Measurements from ENCODE around the gene TOB1.
"Not testable (repeated sequence)": the region's sequence is repeated elsewhere in the genome, so short reads cannot be mapped to it uniquely, and the experiment has no call there.

The TOB1 gene

GRCh38 chr17:50863221-50863843 lies 2.8 kb downstream of the TOB1 start:
- peak; percentile 63 for DNase-seq (ENCODE audit: low read depth)
- no peak overlapping the region for H3K4me3 ChIP-seq (ENCODE audit: low read depth, low read length)
- TF ChIP-seq, protein P1, sequence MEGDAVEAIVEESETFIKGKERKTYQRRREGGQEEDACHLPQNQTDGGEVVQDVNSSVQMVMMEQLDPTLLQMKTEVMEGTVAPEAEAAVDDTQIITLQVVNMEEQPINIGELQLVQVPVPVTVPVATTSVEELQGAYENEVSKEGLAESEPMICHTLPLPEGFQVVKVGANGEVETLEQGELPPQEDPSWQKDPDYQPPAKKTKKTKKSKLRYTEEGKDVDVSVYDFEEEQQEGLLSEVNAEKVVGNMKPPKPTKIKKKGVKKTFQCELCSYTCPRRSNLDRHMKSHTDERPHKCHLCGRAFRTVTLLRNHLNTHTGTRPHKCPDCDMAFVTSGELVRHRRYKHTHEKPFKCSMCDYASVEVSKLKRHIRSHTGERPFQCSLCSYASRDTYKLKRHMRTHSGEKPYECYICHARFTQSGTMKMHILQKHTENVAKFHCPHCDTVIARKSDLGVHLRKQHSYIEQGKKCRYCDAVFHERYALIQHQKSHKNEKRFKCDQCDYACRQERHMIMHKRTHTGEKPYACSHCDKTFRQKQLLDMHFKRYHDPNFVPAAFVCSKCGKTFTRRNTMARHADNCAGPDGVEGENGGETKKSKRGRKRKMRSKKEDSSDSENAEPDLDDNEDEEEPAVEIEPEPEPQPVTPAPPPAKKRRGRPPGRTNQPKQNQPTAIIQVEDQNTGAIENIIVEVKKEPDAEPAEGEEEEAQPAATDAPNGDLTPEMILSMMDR (IDR thresholded peaks at IDR 0.05; ENCODE audit: insufficient read depth, low read depth, low read length, missing control alignments), result peak; percentile 57

GRCh38 chr17:50861822-50862528 lies 4.2 kb downstream of the TOB1 start:
- H3K4me3 ChIP-seq (ENCODE audit: low read depth, low read length), result no peak overlapping the region
- TF ChIP-seq, protein P1 (IDR thresholded peaks at IDR 0.05; ENCODE audit: insufficient read depth, low read depth, low read length, missing control alignments), result no peak
- DNase-seq (ENCODE audit: low read depth), result no peak

- no peak for DNase-seq (ENCODE audit: low read depth)
- TF ChIP-seq, protein P1 (IDR thresholded peaks at IDR 0.05; ENCODE audit: insufficient read depth, low read depth, low read length, missing control alignments), result no peak
- H3K4me3 ChIP-seq (ENCODE audit: low read depth, low read length), result no peak overlapping the region
Observed at GRCh38 chr17:50861334-50861676, 4.8 kb downstream of the TOB1 start.

- not testable (repeated sequence) for DNase-seq (ENCODE audit: low read depth); H3K4me3 ChIP-seq (ENCODE audit: low read depth, low read length)
Observed at GRCh38 chr17:50859727-50860126, 6.4 kb downstream of the TOB1 start.

- TF ChIP-seq, protein P1 (IDR thresholded peaks at IDR 0.05; ENCODE audit: insufficient read depth, low read depth, low read length, missing control alignments), result no peak
- DNase-seq (ENCODE audit: low read depth), result no peak
- no peak overlapping the region for H3K4me3 ChIP-seq (ENCODE audit: low read depth, low read length)
Observed at GRCh38 chr17:50858486-50859225, 7.5 kb downstream of the TOB1 start.

- TF ChIP-seq, protein P1 (IDR thresholded peaks at IDR 0.05; ENCODE audit: insufficient read depth, low read depth, low read length, missing control alignments), result no peak
- no peak overlapping the region for H3K4me3 ChIP-seq (ENCODE audit: low read depth, low read length)
- DNase-seq (ENCODE audit: low read depth), result no peak
Observed at GRCh38 chr17:50856431-50856830, 9.7 kb downstream of the TOB1 start.

GRCh38 chr17:50855708-50856330 lies 10.3 kb downstream of the TOB1 start:
- no peak overlapping the region for H3K4me3 ChIP-seq (ENCODE audit: low read depth, low read length)
- no peak for DNase-seq (ENCODE audit: low read depth)
- TF ChIP-seq, protein P1 (IDR thresholded peaks at IDR 0.05; ENCODE audit: insufficient read depth, low read depth, low read length, missing control alignments), result no peak

All from GM12865 (cell line).